ENCODE results near the gene SLC2A11. TPM values are rescaled to one million over a fixed set of nuclear protein-coding genes. Genes with fewer than 3 reads are reported as not detected.

SLC2A11 gene
- total RNA-seq = 10 to 100 TPM; 17.5 to 30.0 (median 24.3) TPM

GRCh38 chr22:23857606-23858483, at the start of gene SLC2A11:
Gene SLC2A11, plus strand, starts transcription at chr22:23857875. Its CDS starts 125 bp downstream, at chr22:23858000.
- DNase-seq = peak; percentile 97 to 98
- intact Hi-C loops (cut with DNase I) = no loop called here
- Histone ChIP-seq H3K9me3 (no peaks in the 10 kb centered on the region), H3K4me3 (replicated peaks in 1 of 3) (peak within 1 kb of the TSS; percentile 47 to 57 (median 47)), H3K27me3 (no peaks in the 10 kb centered on the region), H3K36me3 (no peaks in the 10 kb centered on the region), H3K4me1 (peaks cover 12 to 14% of the 10 kb centered on the region in 2 donors), H3K27ac (peak within 1 kb of the TSS; percentile 91 to 95 (median 93))
- TF ChIP-seq POLR2A (IDR thresholded peaks at IDR 0.05) = peak; percentile 28 to 92
- peak in 3 of 6 experiments; percentile 12 to 40 (median 24) for TF ChIP-seq CTCF (IDR thresholded peaks at IDR 0.05)
- 2% methylated on average over 37 to 42 of the region's 60 CpGs for WGBS, 2 donors

- Histone ChIP-seq H3K4me3 (replicated peaks in 1 of 3) (no peak overlapping the region), H3K9me3 (no peaks in the 10 kb centered on the region), H3K4me1 (no peaks in the 10 kb centered on the region), H3K27me3 (no peaks in the 10 kb centered on the region), H3K27ac (no peak overlapping the region), H3K36me3 (peaks cover 10 to 21% of the 10 kb centered on the region in 2 donors)
- no peak for DNase-seq
- intact Hi-C loops (cut with DNase I) = no loop called here
- 95 to 98% methylated on average over 4 of the region's 4 CpGs for WGBS, 2 donors
- TF ChIP-seq CTCF (IDR thresholded peaks at IDR 0.05) (no peak), POLR2A (IDR thresholded peaks at IDR 0.05) (no peak)
Observed at GRCh38 chr22:23812378-23812777, 45.3 kb upstream of the SLC2A11 start.

GRCh38 chr22:23815541-23816155, 42.0 kb upstream of the SLC2A11 start:
- DNase-seq = no peak
- peaks cover 0 to 6% of the 10 kb centered on the region in 2 donors for H3K4me1 ChIP-seq
- peaks cover 22 to 43% of the 10 kb centered on the region in 2 donors for H3K36me3 ChIP-seq
- no peaks in the 10 kb centered on the region for H3K27me3 ChIP-seq
- intact Hi-C loops (cut with DNase I) = no loop called here
- TF ChIP-seq POLR2A (IDR thresholded peaks at IDR 0.05) = no peak
- 80 to 83% methylated on average over 10 of the region's 10 CpGs for WGBS, 2 donors
- H3K27ac ChIP-seq = no peak overlapping the region
- no peak overlapping the region for H3K4me3 ChIP-seq (replicated peaks in 1 of 3)
- no peaks in the 10 kb centered on the region for H3K9me3 ChIP-seq

- no peaks in the 10 kb centered on the region for H3K9me3 ChIP-seq
- no peaks in the 10 kb centered on the region for H3K27me3 ChIP-seq
- no peak overlapping the region for H3K4me3 ChIP-seq (replicated peaks in 1 of 3)
- H3K4me1 ChIP-seq = peaks cover 0 to 13% of the 10 kb centered on the region in 2 donors
- TF ChIP-seq POLR2A (IDR thresholded peaks at IDR 0.05) = no peak
- 83 to 90% methylated on average over 15 to 18 of the region's 18 CpGs for WGBS, 2 donors
- H3K36me3 ChIP-seq = peaks cover 22 to 47% of the 10 kb centered on the region in 2 donors
- intact Hi-C loops (cut with DNase I) = no loop called here
- no peak overlapping the region for H3K27ac ChIP-seq
- DNase-seq = no peak
Observed at GRCh38 chr22:23816156-23816976, 41.3 kb upstream of the SLC2A11 start.

- WGBS, 2 donors = 90 to 97% methylated on average over 5 to 6 of the region's 6 CpGs
- H3K36me3 ChIP-seq = peaks cover 22 to 45% of the 10 kb centered on the region in 2 donors
- no peak overlapping the region for H3K4me3 ChIP-seq (replicated peaks in 1 of 3)
Observed at GRCh38 chr22:23817146-23817545, 40.5 kb upstream of the SLC2A11 start.

More at GRCh38 chr22:23817146-23817545, 40.5 kb upstream of the SLC2A11 start:
- TF ChIP-seq CTCF (IDR thresholded peaks at IDR 0.05) = no peak
- TF ChIP-seq POLR2A (IDR thresholded peaks at IDR 0.05) = no peak
- Histone ChIP-seq H3K4me1 (peaks cover 0 to 18% of the 10 kb centered on the region in 2 donors), H3K27ac (no peak overlapping the region), H3K27me3 (no peaks in the 10 kb centered on the region), H3K9me3 (no peaks in the 10 kb centered on the region)
- DNase-seq = no peak
- intact Hi-C loops (cut with DNase I) = no loop called here

Measured in thyroid gland (tissue), 4 donors.